ENCODE results near the gene LIPC.

DNA sequence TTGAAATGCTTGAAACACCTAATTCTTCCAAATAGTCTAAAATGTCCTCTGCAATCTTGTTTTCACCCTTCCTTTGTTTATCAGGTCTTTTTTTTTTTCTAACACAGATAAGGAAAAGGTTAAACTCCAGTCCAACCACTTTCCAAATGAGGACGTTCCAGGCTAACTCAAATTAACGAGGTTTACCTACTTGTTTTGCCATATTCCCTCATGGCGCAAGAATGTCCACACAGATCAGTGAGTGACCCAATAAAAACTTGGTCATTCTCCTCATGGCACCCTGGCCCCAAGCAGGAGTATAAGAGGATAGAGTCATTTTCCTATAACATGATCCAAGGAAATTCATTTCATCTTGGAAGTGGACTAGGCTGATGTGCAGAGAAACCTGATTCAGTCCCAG, 6.6 kb upstream of the LIPC start:
- no peak for TF ChIP-seq POLR2A (IDR thresholded peaks at IDR 0.05)
- TF ChIP-seq, protein P1, sequence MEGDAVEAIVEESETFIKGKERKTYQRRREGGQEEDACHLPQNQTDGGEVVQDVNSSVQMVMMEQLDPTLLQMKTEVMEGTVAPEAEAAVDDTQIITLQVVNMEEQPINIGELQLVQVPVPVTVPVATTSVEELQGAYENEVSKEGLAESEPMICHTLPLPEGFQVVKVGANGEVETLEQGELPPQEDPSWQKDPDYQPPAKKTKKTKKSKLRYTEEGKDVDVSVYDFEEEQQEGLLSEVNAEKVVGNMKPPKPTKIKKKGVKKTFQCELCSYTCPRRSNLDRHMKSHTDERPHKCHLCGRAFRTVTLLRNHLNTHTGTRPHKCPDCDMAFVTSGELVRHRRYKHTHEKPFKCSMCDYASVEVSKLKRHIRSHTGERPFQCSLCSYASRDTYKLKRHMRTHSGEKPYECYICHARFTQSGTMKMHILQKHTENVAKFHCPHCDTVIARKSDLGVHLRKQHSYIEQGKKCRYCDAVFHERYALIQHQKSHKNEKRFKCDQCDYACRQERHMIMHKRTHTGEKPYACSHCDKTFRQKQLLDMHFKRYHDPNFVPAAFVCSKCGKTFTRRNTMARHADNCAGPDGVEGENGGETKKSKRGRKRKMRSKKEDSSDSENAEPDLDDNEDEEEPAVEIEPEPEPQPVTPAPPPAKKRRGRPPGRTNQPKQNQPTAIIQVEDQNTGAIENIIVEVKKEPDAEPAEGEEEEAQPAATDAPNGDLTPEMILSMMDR (IDR thresholded peaks at IDR 0.05), result no peak
- no peak for TF ChIP-seq EP300 (IDR thresholded peaks at IDR 0.05)
- TF ChIP-seq POLR2AphosphoS5 (IDR thresholded peaks at IDR 0.05), result no peak

Measured in sigmoid colon (tissue), 4 donors.